Neural progenitor cell (in vitro differentiated cells): ENCODE data around the gene MRPL27. TPM values are rescaled to one million over a fixed set of nuclear protein-coding genes. Genes with fewer than 3 reads are reported as not detected.

Experiments used
- DNase-seq: peaks from one replicate; pipeline ENCODE4 v3.0.0-alpha.2; 2016; ENCODE audit warnings: low spot score
- H2AFZ ChIP-seq: fragments of 200-600 bp; sonication (generic); replicated peaks from 2 replicates; pipeline ENCODE4 v1.6.1; 2016; ENCODE audit warnings: antibody characterized with exemption
- H3F3A ChIP-seq: fragments of 200-600 bp; sonication (generic); 2 replicates; pipeline ENCODE4 v1.6.1; 2016; ENCODE audit warnings: antibody characterized with exemption, low read depth
- H3K27ac ChIP-seq: fragments of 200-600 bp; sonication (generic); 2 replicates; pipeline ENCODE4 v1.5.1; 2016; ENCODE audit warnings: mild to moderate bottlenecking
- H3K27me3 ChIP-seq: fragments of 200-600 bp; sonication (generic); 2 replicates; pipeline ENCODE4 v1.6.1; 2016; ENCODE audit warnings: mild to moderate bottlenecking, moderate library complexity
- H3K36me3 ChIP-seq: fragments of 200-600 bp; sonication (generic); 2 replicates; pipeline ENCODE4 v1.5.1; 2016
- H3K4me1 ChIP-seq: fragments of 200-600 bp; sonication (generic); 2 replicates; pipeline ENCODE4 v1.6.1; 2016; ENCODE audit warnings: mixed run types
- H3K4me2 ChIP-seq: fragments of 200-600 bp; sonication (generic); 2 replicates; pipeline ENCODE4 v1.6.1; 2016
- H3K4me3 ChIP-seq: fragments of 200-600 bp; sonication (generic); 2 replicates; pipeline ENCODE4 v1.5.1; 2016
- H3K79me2 ChIP-seq: fragments of 200-600 bp; sonication (generic); 2 replicates; pipeline ENCODE4 v1.6.1; 2016; ENCODE audit warnings: low read depth
- H3K9ac ChIP-seq: fragments of 200-600 bp; sonication (generic); 2 replicates; pipeline ENCODE4 v1.6.1; 2016
- H3K9me3 ChIP-seq: fragments of 200-600 bp; sonication (generic); 2 replicates; pipeline ENCODE4 v1.5.1; 2016; ENCODE audit warnings: low read depth
- H4K20me1 ChIP-seq: fragments of 200-600 bp; sonication (generic); 2 replicates; pipeline ENCODE4 v1.6.1; 2016; ENCODE audit warnings: low read depth
- H3K27ac Mint-ChIP-seq: 3 replicates; pipeline ENCODE4 v1.8.0; 2021; ENCODE audit warnings: mixed read lengths
- H3K27me3 Mint-ChIP-seq: 2 replicates; pipeline ENCODE4 v1.8.0; 2022; ENCODE audit warnings: low read depth, mild to moderate bottlenecking, inconsistent platforms, moderate library complexity, mixed read lengths; ENCODE audit not compliant: insufficient read depth
- H3K36me3 Mint-ChIP-seq: 3 replicates; pipeline ENCODE4 v1.8.0; 2021; ENCODE audit warnings: mixed read lengths
- H3K4me1 Mint-ChIP-seq: 3 replicates; pipeline ENCODE4 v1.8.0; 2021; ENCODE audit warnings: mixed read lengths
- H3K4me3 Mint-ChIP-seq: 3 replicates; pipeline ENCODE4 v1.8.0; 2021; ENCODE audit warnings: mild to moderate bottlenecking, moderate library complexity, mixed read lengths
- H3K9me3 Mint-ChIP-seq: 3 replicates; pipeline ENCODE4 v1.8.0; 2020; ENCODE audit warnings: mixed read lengths
- EZH2 ChIP-seq: fragments of 200-600 bp; sonication (generic); IDR thresholded peaks from 2 replicates; pipeline ENCODE4 v1.6.1; 2017; ENCODE audit warnings: antibody characterized with exemption, mild to moderate bottlenecking, moderate library complexity
- EZH2phosphoT487 ChIP-seq: fragments of 200-600 bp; sonication (generic); IDR thresholded peaks from 2 replicates; pipeline ENCODE4 v1.6.1; 2017; ENCODE audit warnings: antibody characterized with exemption
- total RNA-seq: library from RNA; depleted of rRNA; stranded (reverse); fragments of >200 nt; gene quantifications from 2 replicates; pipeline ENCODE4 v1.2.3, GENCODE V29; 2015; ENCODE audit warnings: low replicate concordance
- TF ChIP-seq, protein P1 (sequence below): fragments of 200-600 bp; sonication (generic); IDR thresholded peaks from 2 replicates; pipeline ENCODE4 v1.5.1; 2017; ENCODE audit warnings: antibody characterized with exemption, mild to moderate bottlenecking

The MRPL27 gene
- total RNA-seq, 1 donor from 2014 or later = 39.1 TPM

DNA sequence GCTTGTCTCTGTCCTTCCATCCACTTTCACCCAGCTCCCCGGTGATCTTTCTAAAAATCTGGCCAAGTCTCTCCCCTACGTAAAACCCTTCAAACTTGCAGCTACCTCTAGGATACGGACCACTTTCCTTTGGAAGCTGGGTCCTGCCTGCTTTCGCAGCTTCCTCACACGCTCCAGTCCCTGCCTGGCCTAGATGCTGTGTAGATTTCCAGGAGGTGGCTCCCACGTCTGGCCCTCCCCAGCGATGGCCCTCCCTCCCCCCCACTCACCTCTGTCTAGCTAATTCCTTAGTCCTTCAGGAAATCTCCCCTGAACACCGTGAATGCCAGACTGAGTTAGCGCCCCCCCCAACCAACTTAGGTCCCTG lies 24.9 kb upstream of the MRPL27 start:
- Mint-ChIP-seq H3K4me1 (peaks cover 17% of the 10 kb centered on the region), H3K27me3 (peaks cover 6% of the 10 kb centered on the region), H3K27ac (no peak overlapping the region), H3K4me3 (peak overlapping the region; percentile 93), H3K36me3 (peaks cover 14% of the 10 kb centered on the region), H3K9me3 (peaks cover 4% of the 10 kb centered on the region)
- TF ChIP-seq, protein P1, sequence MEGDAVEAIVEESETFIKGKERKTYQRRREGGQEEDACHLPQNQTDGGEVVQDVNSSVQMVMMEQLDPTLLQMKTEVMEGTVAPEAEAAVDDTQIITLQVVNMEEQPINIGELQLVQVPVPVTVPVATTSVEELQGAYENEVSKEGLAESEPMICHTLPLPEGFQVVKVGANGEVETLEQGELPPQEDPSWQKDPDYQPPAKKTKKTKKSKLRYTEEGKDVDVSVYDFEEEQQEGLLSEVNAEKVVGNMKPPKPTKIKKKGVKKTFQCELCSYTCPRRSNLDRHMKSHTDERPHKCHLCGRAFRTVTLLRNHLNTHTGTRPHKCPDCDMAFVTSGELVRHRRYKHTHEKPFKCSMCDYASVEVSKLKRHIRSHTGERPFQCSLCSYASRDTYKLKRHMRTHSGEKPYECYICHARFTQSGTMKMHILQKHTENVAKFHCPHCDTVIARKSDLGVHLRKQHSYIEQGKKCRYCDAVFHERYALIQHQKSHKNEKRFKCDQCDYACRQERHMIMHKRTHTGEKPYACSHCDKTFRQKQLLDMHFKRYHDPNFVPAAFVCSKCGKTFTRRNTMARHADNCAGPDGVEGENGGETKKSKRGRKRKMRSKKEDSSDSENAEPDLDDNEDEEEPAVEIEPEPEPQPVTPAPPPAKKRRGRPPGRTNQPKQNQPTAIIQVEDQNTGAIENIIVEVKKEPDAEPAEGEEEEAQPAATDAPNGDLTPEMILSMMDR = no peak
- TF ChIP-seq EZH2 (no peak), EZH2phosphoT487 (no peak)
- Histone ChIP-seq H3K9ac (no peak overlapping the region), H3K79me2 (peaks cover 26% of the 10 kb centered on the region), H3K4me3 (peak overlapping the region; percentile 82), H3K4me1 (peaks cover 9% of the 10 kb centered on the region), H3K27ac (no peak overlapping the region), H2AFZ (peak overlapping the region; percentile 98), H3K36me3 (no peaks in the 10 kb centered on the region), H3F3A (no peaks in the 10 kb centered on the region), H3K9me3 (no peaks in the 10 kb centered on the region), H4K20me1 (peaks cover 19% of the 10 kb centered on the region), H3K4me2 (peak overlapping the region; percentile 95), H3K27me3 (no peaks in the 10 kb centered on the region)
- no peak for DNase-seq

DNA sequence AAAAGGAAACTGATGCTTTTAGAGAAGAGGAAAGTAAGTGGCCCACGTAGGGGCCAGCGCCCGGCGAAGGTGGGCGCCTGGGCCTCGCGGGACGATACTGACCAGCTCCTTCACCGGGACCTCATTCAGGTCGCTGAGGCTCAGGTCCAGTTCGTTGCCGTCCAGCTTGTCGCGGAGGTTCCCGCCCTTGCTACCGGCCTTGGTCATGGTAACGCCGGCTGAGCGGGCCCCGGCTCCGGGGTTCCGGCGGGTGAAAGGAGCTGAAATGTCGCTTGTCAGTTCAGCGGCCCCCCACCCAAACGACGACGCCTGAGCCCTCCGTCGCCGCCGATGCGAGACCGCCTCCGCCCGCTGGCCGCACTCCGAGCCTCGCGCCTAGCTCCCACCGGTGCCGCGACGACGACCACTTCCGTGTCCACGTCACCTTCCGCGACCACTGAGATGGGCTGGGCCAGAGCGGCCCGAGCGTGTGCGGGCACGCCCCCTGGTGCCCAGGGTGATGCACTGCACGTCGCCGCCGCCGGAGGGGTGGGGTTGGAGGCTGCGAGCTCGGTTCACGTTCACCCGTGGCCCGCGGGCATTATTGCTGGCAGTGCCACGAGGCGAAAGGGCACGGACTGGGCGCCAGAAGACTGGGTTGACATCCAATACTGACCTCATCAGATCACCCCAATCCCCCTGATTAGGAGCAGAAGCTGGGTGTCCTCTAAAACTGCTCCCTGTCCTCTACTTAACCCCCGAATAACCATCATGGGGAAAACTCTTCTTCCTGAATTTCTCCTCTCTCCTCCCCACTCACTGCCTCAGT lies 24.3 kb upstream of the MRPL27 start, which contains the start of gene LRRC59:
TSS of gene LRRC59 (minus strand) at position 413 of the 808 bp plus-strand sequence. CDS start at position 207, 206 bp downstream.
- H3K36me3 ChIP-seq = no peaks in the 10 kb centered on the region
- H3K4me2 ChIP-seq = peak within 1 kb of the TSS; percentile 95
- H3K27me3 Mint-ChIP-seq = peaks cover 6% of the 10 kb centered on the region
- H3F3A ChIP-seq = no peaks in the 10 kb centered on the region
- H3K79me2 ChIP-seq = peaks cover 26% of the 10 kb centered on the region
- no peak within 1 kb of the TSS for H3K27ac Mint-ChIP-seq
- H4K20me1 ChIP-seq = peaks cover 19% of the 10 kb centered on the region
- H3K4me3 ChIP-seq = peak within 1 kb of the TSS; percentile 82
- H3K9me3 ChIP-seq = no peaks in the 10 kb centered on the region
- peak within 1 kb of the TSS; percentile 98 for H2AFZ ChIP-seq
- no peak within 1 kb of the TSS for H3K27ac ChIP-seq
- H3K9me3 Mint-ChIP-seq = peaks cover 4% of the 10 kb centered on the region
- peak within 1 kb of the TSS; percentile 93 for H3K4me3 Mint-ChIP-seq
- peaks cover 17% of the 10 kb centered on the region for H3K4me1 Mint-ChIP-seq
- no peaks in the 10 kb centered on the region for H3K27me3 ChIP-seq
- DNase-seq = peak; percentile 89
- TF ChIP-seq, protein P1 = peak; percentile 97
- TF ChIP-seq EZH2 (no peak), EZH2phosphoT487 (no peak)
- H3K4me1 ChIP-seq = peaks cover 9% of the 10 kb centered on the region
- peaks cover 17% of the 10 kb centered on the region for H3K36me3 Mint-ChIP-seq
- peak within 1 kb of the TSS; percentile 70 for H3K9ac ChIP-seq

DNA sequence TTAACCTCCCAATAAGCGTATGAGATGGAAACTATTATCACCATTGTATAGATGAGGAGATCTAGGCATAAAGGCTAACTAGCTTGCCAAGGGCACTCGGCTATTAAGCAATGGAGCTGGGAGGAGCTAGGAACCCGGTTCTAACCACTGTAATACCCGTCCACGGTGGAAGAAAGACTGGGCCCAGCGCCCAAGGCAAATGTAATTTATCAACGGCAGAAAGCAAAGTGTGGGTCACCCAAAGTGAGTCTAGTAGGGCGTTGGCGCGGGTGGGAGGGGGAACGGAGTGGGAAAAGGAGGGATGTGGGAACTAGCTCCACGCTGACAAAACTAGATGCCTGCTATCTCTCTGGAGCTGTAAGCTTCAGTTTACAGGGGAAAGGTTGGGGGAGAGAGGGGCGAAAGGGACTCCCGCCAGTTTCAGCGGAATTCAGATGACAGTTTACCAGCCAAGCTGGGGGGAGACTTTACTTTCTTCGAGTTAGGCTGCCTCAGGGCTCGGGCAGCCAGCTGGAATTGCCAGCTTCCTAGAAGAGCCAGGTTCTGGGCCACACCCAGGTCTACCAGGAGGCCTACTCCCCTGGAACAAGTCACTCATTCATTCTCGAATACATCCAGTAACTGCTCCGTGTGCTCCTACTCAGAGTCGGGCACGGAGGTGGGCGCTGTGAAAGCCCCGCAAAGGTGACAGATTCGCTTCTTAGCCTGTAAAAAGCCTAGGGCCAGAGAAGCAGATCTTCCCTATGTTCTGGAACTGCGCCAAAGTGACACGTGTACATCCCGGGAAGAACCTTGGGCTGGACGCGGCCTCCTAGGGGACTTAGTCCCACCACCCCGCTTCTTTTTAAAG lies 23.5 kb upstream of the MRPL27 start:
- Histone ChIP-seq H4K20me1 (peaks cover 19% of the 10 kb centered on the region), H3K4me2 (peak overlapping the region; percentile 95), H3F3A (no peaks in the 10 kb centered on the region), H3K9ac (peak overlapping the region; percentile 70), H3K36me3 (no peaks in the 10 kb centered on the region), H3K27me3 (no peaks in the 10 kb centered on the region), H3K4me3 (peak overlapping the region; percentile 82), H3K9me3 (no peaks in the 10 kb centered on the region), H3K27ac (no peak overlapping the region), H3K4me1 (peaks cover 9% of the 10 kb centered on the region), H3K79me2 (peaks cover 26% of the 10 kb centered on the region), H2AFZ (peak overlapping the region; percentile 44)
- Mint-ChIP-seq H3K4me3 (peak overlapping the region; percentile 93), H3K27me3 (peaks cover 6% of the 10 kb centered on the region), H3K4me1 (peaks cover 17% of the 10 kb centered on the region), H3K36me3 (peaks cover 20% of the 10 kb centered on the region), H3K9me3 (peaks cover 4% of the 10 kb centered on the region), H3K27ac (no peak overlapping the region)
- TF ChIP-seq EZH2phosphoT487 (no peak), EZH2 (no peak)
- TF ChIP-seq, protein P1 = no peak
- no peak for DNase-seq
